K562 (cell line): ENCODE measurements around the gene ZCWPW1. TPM values are rescaled to one million over a fixed set of nuclear protein-coding genes. Genes with fewer than 3 reads are reported as not detected.

Experiments
- CAMTA2 ChIP-seq: fragments of 250-450 bp; sonication (Bioruptor Pico); conservative IDR thresholded peaks from 2 replicates; pipeline ENCODE4 v1.5.1; 2022
- CREM ChIP-seq: IDR thresholded peaks from 2 replicates; pipeline ENCODE4 v1.6.1; 2014; ENCODE audit warnings: antibody characterized with exemption, low read depth
- CXXC5 ChIP-seq: fragments of 250-450 bp; sonication (Bioruptor Pico); IDR thresholded peaks from 2 replicates; pipeline ENCODE4 v1.8.0; 2022; ENCODE audit warnings: inconsistent platforms, mild to moderate bottlenecking, moderate library complexity
- MEF2D ChIP-seq: conservative IDR thresholded peaks from 2 replicates; pipeline ENCODE4 v1.6.1; 2016; ENCODE audit warnings: low read depth, missing genetic modification characterization, missing compliant biosample characterization
- MLLT1 ChIP-seq, 2 experiments: fragments of 450-650 bp; IDR thresholded peaks; 2 replicates each; pipeline ENCODE4 v1.6.1; 2016
- MNT ChIP-seq, 2 experiments: fragments of 450-650 bp; conservative IDR thresholded peaks; 2 replicates each; pipeline ENCODE4 v1.6.1; 2017; ENCODE audit warnings: mild to moderate bottlenecking in 2 of 2, moderate library complexity in 2 of 2
- SRSF9 ChIP-seq: fragments of 200-400 bp; formaldehyde crosslinking; IDR thresholded peaks from 2 replicates; pipeline ENCODE4 v1.6.1; 2017; ENCODE audit warnings: low read depth, low read length, borderline replicate concordance
- ZBTB11 ChIP-seq, 3 experiments: fragments of 200-800 bp in 1 of 3; fragments of 250-450 bp in 1 of 3; fragments of 450-650 bp in 1 of 3; sonication (Bioruptor Pico) in 1 of 3; sonication (Bioruptor generic) in 1 of 3; formaldehyde crosslinking in 1 of 3; IDR thresholded peaks; 2 replicates each; pipeline versions ENCODE4 v1.6.1 to v1.8.0; 2016 to 2022; ENCODE audit warnings: mild to moderate bottlenecking in 2 of 3, missing genetic modification characterization in 2 of 3, missing compliant biosample characterization in 1 of 3, moderate library complexity in 1 of 3
- ZBTB8A ChIP-seq: fragments of 450-650 bp; IDR thresholded peaks from 2 replicates; pipeline ENCODE4 v1.6.1; 2018; ENCODE audit warnings: mild to moderate bottlenecking, moderate library complexity; ENCODE audit not compliant: partially characterized antibody
- ZNF184 ChIP-seq: sonication (generic); formaldehyde crosslinking; IDR thresholded peaks from 2 replicates; pipeline ENCODE4 v1.5.0; 2020; ENCODE audit warnings: missing genetic modification reagents
- ZNF41 ChIP-seq: fragments of 250-450 bp; sonication (Bioruptor Pico); conservative IDR thresholded peaks from 2 replicates; pipeline ENCODE4 v1.4.0; 2020; ENCODE audit warnings: mild to moderate bottlenecking
- ZNF609 ChIP-seq: sonication (generic); formaldehyde crosslinking; IDR thresholded peaks from 2 replicates; pipeline ENCODE4 v1.8.1; 2023; ENCODE audit warnings: missing genetic modification reagents, mild to moderate bottlenecking, borderline replicate concordance
- ZNF668 ChIP-seq: fragments of 250-450 bp; sonication (Bioruptor Pico); IDR thresholded peaks from 2 replicates; pipeline ENCODE4 v1.8.0; 2022; ENCODE audit warnings: mild to moderate bottlenecking, inconsistent platforms
- polyA plus RNA-seq, 8 experiments: library from polyadenylated mRNA; depleted of rRNA in 4 of 8; stranded (reverse) in 5 of 8; unstranded in 3 of 8; fragments of >200 nt; fragmentation: Nextera tagmentation in 2 of 8; fragmentation: Illumina TruSeq in 1 of 8; extraction: Ambion mirVana in 2 of 8; extraction: Trizol in 1 of 8; gene quantifications; 2 replicates each; pipeline versions ENCODE4 v1.2.1 to v1.2.3, GENCODE V29; 2011 to 2014; ENCODE audit warnings: inconsistent platforms in 1 of 8, missing spikeins in 1 of 8
- total RNA-seq, 7 experiments: library from RNA; depleted of rRNA in 6 of 7; stranded (reverse); fragments of >200 nt in 6 of 7; fragmentation: Illumina TruSeq in 2 of 7; extraction: Trizol in 2 of 7; gene quantifications; 2 replicates each; pipeline versions ENCODE4 v1.2.1 to v1.2.3, GENCODE V29; 2011 to 2021; ENCODE audit warnings: low replicate concordance in 1 of 7

Gene ZCWPW1
- total and polyA plus RNA-seq, 9 of the 15 experiments (the other 6 are each of a cell fraction or from before 2014, with no cell fraction given) = 0.18 to 1.7 (median 1.2) TPM

GRCh38 chr7:100428199-100428966 is at the start of gene ZCWPW1 (continued):
- TF ChIP-seq ZNF668 (no peak), CAMTA2 (CRISPR knock-in tag) (peak; percentile 94), MLLT1 (IDR thresholded peaks at IDR 0.05) (peak; percentile 95), ZBTB11 (CRISPR knock-in tag; IDR thresholded peaks at IDR 0.05) (peak in 1 of 3 experiments; percentile 42; a peak in 1 of 6 replicates), ZNF609 (CRISPR knock-in tag) (peak; percentile 91), MEF2D (tag) (peak; percentile 50; the same call in 1 of the 2 replicates), SRSF9 (no peak), CREM (peak; percentile 77), CXXC5 (CRISPR knock-in tag) (peak; percentile 79), ZNF41 (CRISPR knock-in tag) (no peak), ZNF184 (no peak), ZBTB8A (no peak), MNT (conservative IDR thresholded peaks at IDR 0.05) (peak in 1 of 2 experiments; percentile 38)
